HT-29 (cell line): Measurements from ENCODE around the gene NGRN. TPM values are rescaled to one million over a fixed set of nuclear protein-coding genes. Genes with fewer than 3 reads are reported as not detected.
"Not testable (repeated sequence)": the region's sequence is repeated elsewhere in the genome, so short reads cannot be mapped to it uniquely, and the experiment has no call there.

Experiments used
- DNase-seq: peaks from one replicate; pipeline ENCODE4 v3.0.0-alpha.2; 2015; ENCODE audit warnings: low spot score
- total RNA-seq: library from RNA; depleted of rRNA; stranded (reverse); fragments of >200 nt; shearing (Covaris generic); gene quantifications from 2 replicates; pipeline ENCODE4 v1.2.3, GENCODE V29; 2014

NGRN gene
- total RNA-seq, 1 experiment from 2014 or later, result 136 TPM

- DNase-seq, result not testable (repeated sequence)
These were observed 16.2 kb downstream of the NGRN start for GRCh38 chr15:90281637-90282036.

GRCh38 chr15:90286678-90287077 is 21.2 kb downstream of the NGRN start:
- DNase-seq, result peak; percentile 57

- no peak for DNase-seq
These were observed 21.6 kb downstream of the NGRN start for GRCh38 chr15:90287101-90287500.

GRCh38 chr15:90287946-90288345 is 22.5 kb downstream of the NGRN start:
- DNase-seq, result no peak

GRCh38 chr15:90291679-90292356 is 26.3 kb downstream of the NGRN start:
- DNase-seq, result peak; percentile 68

- peak; percentile 99 for DNase-seq
These were observed 27.8 kb downstream of the NGRN start for GRCh38 chr15:90293040-90293810.

GRCh38 chr15:90294159-90294558 is 28.7 kb downstream of the NGRN start:
- no peak for DNase-seq

GRCh38 chr15:90294601-90295269 is 29.3 kb downstream of the NGRN start:
- DNase-seq, result no peak

GRCh38 chr15:90295270-90295648 is 29.8 kb downstream of the NGRN start:
- no peak for DNase-seq

- DNase-seq, result not testable (repeated sequence)
These were observed 30.9 kb downstream of the NGRN start for GRCh38 chr15:90296316-90296884.

GRCh38 chr15:90297021-90297420 is 31.5 kb downstream of the NGRN start:
- DNase-seq, result no peak

GRCh38 chr15:90300541-90300940 is 35.1 kb downstream of the NGRN start:
- DNase-seq, result no peak

GRCh38 chr15:90300988-90301706 is 35.7 kb downstream of the NGRN start:
- DNase-seq, result peak; percentile 77

GRCh38 chr15:90301707-90302300 is 36.3 kb downstream of the NGRN start:
- no peak for DNase-seq

GRCh38 chr15:90305355-90305754 is 39.9 kb downstream of the NGRN start:
- not testable (repeated sequence) for DNase-seq

GRCh38 chr15:90305932-90306331 is 40.5 kb downstream of the NGRN start:
- DNase-seq, result no peak

- DNase-seq, result no peak
These were observed 41.1 kb downstream of the NGRN start for GRCh38 chr15:90306560-90306959.

- no peak for DNase-seq
These were observed 42.2 kb downstream of the NGRN start for GRCh38 chr15:90307661-90308060.

GRCh38 chr15:90309020-90309419 is 43.5 kb downstream of the NGRN start:
- DNase-seq, result no peak

GRCh38 chr15:90315278-90315982 is 50.0 kb downstream of the NGRN start:
- peak; percentile 50 for DNase-seq
